K562 (cell line): Measurements from ENCODE around the gene RNGTT. TPM values are rescaled to one million over a fixed set of nuclear protein-coding genes. Genes with fewer than 3 reads are reported as not detected.

ENCODE experiments used
- C11orf30 ChIP-seq: fragments of 450-650 bp; IDR thresholded peaks from 2 replicates; pipeline ENCODE4 v1.6.1; 2016; ENCODE audit warnings: low read depth, mild to moderate bottlenecking
- DACH1 ChIP-seq: fragments of 450-650 bp; IDR thresholded peaks from 2 replicates; pipeline ENCODE4 v1.6.1; 2018; ENCODE audit not compliant: partially characterized antibody
- HCFC1 ChIP-seq: IDR thresholded peaks from 2 replicates; pipeline ENCODE4 v1.6.1; 2012; ENCODE audit warnings: low read depth, low read length, improper control_type of control experiment
- HMBOX1 ChIP-seq: sonication (generic); IDR thresholded peaks from 2 replicates; pipeline ENCODE4 v1.6.1; 2016
- NFATC3 ChIP-seq: fragments of 450-650 bp; IDR thresholded peaks from 2 replicates; pipeline ENCODE4 v1.6.1; 2017; ENCODE audit warnings: mild to moderate bottlenecking
- ZBTB33 ChIP-seq: sonication (generic); formaldehyde crosslinking; IDR thresholded peaks from 2 replicates; pipeline ENCODE4 v1.8.1; 2023; ENCODE audit warnings: mild to moderate bottlenecking, missing genetic modification reagents
- ZEB2 ChIP-seq: fragments of 450-650 bp; IDR thresholded peaks from 2 replicates; pipeline ENCODE4 v1.6.1; 2016
- ZNF764 ChIP-seq: fragments of 250-450 bp; sonication (Bioruptor Pico); IDR thresholded peaks from 2 replicates; pipeline ENCODE4 v1.4.0; 2020; ENCODE audit warnings: low read depth, mild to moderate bottlenecking, moderate library complexity
- polyA plus RNA-seq, 8 experiments: library from polyadenylated mRNA; depleted of rRNA in 4 of 8; stranded (reverse) in 5 of 8; unstranded in 3 of 8; fragments of >200 nt; fragmentation: Nextera tagmentation in 2 of 8; fragmentation: Illumina TruSeq in 1 of 8; extraction: Ambion mirVana in 2 of 8; extraction: Trizol in 1 of 8; gene quantifications; 2 replicates each; pipeline versions ENCODE4 v1.2.1 to v1.2.3, GENCODE V29; 2011 to 2014; ENCODE audit warnings: inconsistent platforms in 1 of 8, missing spikeins in 1 of 8
- total RNA-seq, 7 experiments: library from RNA; depleted of rRNA in 6 of 7; stranded (reverse); fragments of >200 nt in 6 of 7; fragmentation: Illumina TruSeq in 2 of 7; extraction: Trizol in 2 of 7; gene quantifications; 2 replicates each; pipeline versions ENCODE4 v1.2.1 to v1.2.3, GENCODE V29; 2011 to 2021; ENCODE audit warnings: low replicate concordance in 1 of 7
- TF ChIP-seq, protein P1 (sequence below), 2 experiments: fragments of 450-650 bp; IDR thresholded peaks; 2 replicates each; pipeline ENCODE4 v1.6.1; 2016
- TF ChIP-seq, protein P2 (sequence below): IDR thresholded peaks from 2 replicates; pipeline ENCODE4 v1.6.1; 2011; ENCODE audit warnings: borderline replicate concordance, low read depth, mild to moderate bottlenecking, moderate library complexity, low read length; ENCODE audit not compliant: insufficient read depth, poor library complexity, severe bottlenecking

RNGTT gene
- total and polyA plus RNA-seq, 9 of the 15 experiments (the other 6 are each of a cell fraction or from before 2014, with no cell fraction given), result 6.1 to 31.7 (median 19.5) TPM

DNA sequence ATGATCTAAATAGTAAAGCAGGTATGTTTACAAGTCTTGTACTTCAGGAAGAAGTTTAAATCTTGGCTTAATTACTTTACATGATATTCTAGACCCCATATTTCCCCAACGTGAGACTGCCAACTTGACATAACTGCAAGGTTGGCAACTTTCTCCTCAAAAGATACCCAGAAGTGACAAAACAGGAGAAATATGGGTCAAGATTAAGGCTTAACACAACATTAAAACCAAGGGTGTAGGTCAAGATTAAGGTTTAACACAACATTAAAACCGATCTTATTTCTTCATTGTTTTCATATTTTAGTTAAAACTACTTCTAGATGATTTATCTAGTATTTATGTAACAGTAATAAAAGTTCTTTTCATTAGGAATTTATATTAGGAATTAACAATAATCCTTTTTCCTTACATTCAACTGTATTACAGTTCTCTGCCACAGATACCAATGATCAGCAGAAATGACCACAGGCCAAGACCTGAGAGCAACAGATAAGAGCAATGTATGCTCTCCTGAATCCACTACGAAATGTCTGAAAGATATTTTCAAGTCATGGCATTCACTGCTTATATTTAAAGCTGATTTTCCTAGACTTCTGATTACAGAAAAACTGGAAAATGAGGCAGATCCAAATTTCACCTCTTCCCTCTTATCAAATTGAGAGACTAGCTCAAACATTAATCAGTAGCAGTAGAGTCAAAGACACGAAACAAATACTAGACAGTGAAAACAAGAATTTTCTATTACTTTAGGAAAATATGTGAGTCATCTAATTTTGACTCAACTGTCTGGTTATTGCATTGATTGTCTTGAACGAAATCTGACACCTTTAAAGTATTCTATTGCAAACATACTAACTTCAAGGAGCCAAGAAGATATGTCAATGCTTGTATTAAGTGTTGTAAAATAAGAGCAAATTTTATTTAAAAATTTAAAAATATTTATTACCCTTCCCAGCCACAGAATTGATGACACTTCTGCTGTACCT lies 72.3 kb downstream of the RNGTT start (continued):
- TF ChIP-seq, protein P1, sequence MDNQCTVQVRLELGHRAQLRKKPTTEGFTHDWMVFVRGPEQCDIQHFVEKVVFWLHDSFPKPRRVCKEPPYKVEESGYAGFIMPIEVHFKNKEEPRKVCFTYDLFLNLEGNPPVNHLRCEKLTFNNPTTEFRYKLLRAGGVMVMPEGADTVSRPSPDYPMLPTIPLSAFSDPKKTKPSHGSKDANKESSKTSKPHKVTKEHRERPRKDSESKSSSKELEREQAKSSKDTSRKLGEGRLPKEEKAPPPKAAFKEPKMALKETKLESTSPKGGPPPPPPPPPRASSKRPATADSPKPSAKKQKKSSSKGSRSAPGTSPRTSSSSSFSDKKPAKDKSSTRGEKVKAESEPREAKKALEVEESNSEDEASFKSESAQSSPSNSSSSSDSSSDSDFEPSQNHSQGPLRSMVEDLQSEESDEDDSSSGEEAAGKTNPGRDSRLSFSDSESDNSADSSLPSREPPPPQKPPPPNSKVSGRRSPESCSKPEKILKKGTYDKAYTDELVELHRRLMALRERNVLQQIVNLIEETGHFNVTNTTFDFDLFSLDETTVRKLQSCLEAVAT (IDR thresholded peaks at IDR 0.05), result peak in 1 of 2 experiments; percentile 76; a peak in 1 of 4 replicates
- TF ChIP-seq, protein P2, sequence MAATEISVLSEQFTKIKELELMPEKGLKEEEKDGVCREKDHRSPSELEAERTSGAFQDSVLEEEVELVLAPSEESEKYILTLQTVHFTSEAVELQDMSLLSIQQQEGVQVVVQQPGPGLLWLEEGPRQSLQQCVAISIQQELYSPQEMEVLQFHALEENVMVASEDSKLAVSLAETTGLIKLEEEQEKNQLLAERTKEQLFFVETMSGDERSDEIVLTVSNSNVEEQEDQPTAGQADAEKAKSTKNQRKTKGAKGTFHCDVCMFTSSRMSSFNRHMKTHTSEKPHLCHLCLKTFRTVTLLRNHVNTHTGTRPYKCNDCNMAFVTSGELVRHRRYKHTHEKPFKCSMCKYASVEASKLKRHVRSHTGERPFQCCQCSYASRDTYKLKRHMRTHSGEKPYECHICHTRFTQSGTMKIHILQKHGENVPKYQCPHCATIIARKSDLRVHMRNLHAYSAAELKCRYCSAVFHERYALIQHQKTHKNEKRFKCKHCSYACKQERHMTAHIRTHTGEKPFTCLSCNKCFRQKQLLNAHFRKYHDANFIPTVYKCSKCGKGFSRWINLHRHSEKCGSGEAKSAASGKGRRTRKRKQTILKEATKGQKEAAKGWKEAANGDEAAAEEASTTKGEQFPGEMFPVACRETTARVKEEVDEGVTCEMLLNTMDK, result no peak
- 0 out of 2 replicates have a peak, but pooled peaks have one; percentile 29 for TF ChIP-seq HMBOX1
- no peak for TF ChIP-seq HCFC1
- TF ChIP-seq ZNF764, result no peak
- no peak for TF ChIP-seq ZBTB33 (CRISPR knock-in tag)
- TF ChIP-seq DACH1, result peak; percentile 70
- TF ChIP-seq NFATC3, result no peak
- TF ChIP-seq C11orf30, result peak; percentile 55; the same call in 1 of the 2 replicates
- no peak for TF ChIP-seq ZEB2
